Glomerular visceral epithelial cell (primary cell): ENCODE data around the gene NEBL.

Experiments used
- DNase-seq: peaks from one replicate; pipeline ENCODE4 v3.0.0-alpha.2; 2016; ENCODE audit errors: extremely low spot score

The NEBL gene

DNA sequence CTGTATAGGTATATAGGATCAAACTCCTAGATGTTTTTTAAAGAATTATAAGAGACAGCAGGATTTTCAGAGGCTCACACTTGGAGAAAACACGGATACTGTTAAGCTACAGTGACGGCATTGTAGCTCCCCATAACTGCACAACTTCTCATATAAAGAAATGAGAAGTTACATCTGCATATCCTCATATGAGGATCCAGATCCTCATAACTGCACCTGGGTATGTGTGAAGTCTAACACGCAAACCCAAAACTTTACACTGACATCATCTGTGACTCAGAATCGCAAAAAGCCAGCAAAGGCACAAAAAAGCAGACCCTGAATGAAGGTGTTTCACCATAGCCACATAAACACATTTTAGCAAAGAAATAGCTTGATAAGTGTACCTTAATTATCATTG, 34.1 kb downstream of the NEBL start:
- DNase-seq: no peak

DNA sequence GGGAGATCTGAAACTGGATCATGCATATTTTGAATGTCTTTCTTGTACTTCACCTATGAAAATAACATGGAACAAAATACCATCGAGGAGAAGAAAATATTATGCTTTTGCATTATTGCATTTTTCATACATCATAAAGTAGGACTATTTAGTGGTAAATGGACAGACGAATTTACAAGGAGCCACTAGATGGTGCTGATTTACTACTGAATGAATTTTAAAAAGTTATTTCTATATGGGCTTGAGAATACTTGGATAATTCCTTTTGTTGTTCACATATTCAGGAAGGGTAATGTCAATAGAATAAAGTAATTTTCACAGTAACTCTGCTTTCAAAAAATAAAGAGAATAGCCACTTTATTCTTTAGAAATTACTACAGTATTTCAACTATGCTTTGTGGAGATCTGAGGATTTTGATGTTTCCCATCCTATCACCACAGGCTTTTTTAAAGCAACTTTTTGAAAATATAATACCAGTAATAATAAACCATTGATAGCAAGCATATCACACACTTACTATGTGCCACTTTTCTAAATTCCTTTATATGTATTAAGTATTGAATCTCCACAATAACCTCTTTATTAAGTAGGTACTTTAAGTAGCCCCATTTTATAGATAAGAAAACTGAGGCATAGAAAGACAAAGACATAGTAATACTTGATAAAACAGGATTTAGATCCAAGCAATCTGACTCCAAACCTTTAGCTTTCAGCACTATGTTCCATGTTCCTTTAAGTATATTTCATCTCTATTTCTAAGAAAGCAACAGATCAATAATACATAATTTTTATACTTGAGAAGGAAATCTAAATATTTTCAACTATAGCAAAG, 38.6 kb downstream of the NEBL start:
- peak; percentile 9 for DNase-seq

DNA sequence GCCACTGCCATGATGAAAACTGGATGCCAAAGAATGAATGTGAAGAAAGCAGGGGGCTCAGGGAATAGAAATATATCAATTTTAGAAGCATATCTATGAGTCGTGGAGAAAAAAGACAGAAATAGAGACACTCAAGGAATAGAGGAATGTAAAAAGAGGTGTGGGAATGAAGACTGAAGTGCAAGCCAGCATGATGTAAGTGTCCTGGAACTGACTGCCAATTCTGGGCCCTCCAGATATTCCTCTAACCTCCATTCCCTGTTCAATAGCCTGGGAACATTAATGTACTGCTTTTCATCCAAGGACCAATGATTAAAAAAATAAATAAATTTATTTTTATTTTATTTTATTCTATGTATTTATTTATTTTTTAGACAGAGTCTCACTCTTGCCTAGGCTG, 40.6 kb downstream of the NEBL start:
- no peak for DNase-seq

DNA sequence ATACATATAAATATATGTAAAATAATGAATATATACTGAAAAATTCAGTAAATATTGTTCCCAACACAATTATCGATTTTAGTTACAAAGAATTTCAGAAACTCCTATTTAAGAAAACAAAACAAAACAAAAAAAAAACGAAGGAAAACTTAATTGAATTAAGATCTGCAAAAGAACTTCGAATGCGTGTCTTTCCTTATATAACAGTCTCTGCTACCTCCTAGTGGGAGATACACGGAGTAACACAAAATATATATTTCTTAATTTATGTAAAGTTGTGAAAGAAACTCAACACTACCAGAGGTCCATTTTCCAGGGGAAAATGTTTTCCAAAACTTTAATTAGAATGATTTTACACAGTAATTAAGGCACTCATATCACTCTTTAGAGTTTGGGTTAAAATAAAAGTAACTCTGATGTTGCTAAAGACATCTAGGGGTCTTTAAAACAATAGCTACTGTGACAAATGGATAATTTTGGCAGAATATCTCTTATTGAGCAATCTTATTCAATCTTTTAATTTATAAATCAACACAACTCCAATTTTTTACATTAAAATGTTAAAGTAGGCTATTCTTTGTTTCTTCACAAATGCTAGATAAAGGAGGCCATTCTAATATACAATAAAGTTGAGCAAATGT, 41.6 kb downstream of the NEBL start:
- DNase-seq: no peak

DNA sequence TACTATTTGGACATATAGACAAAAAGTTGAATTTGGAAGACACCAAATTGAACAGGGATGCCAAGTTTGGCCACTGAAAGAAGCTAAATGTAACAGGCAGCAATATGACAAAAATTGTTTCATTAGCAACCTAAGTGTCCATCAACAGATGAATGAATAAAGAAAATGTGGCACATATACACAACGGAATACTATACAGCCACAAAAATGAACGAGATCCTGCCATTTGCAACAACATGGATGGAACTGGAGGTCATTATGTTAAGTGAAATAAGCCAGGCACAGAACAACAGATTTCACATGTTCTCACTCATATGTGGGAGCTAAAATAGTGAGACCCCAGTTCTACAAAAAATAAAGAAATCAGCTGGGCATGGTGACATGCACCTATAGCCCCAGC, 43.8 kb downstream of the NEBL start:
- no peak for DNase-seq

DNA sequence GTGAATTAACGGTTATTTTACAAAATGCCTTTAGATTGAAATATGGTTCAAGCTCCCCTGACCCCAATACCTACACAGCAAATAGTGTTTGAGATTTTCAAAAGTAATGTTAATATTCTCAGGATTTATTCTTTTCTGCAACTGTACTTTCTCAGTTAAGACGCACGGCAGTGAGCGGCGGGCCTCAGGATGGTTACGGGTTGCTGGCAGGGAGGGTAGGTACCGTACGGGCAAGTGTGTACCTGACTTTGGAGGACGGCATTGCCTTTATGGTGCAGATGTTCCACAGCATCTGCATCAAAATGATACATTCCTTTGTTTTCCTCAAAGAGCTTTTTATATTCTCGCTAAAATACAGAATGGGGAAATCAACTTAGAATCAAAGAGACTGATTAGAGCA, 44.8 kb downstream of the NEBL start:
- DNase-seq: no peak

DNA sequence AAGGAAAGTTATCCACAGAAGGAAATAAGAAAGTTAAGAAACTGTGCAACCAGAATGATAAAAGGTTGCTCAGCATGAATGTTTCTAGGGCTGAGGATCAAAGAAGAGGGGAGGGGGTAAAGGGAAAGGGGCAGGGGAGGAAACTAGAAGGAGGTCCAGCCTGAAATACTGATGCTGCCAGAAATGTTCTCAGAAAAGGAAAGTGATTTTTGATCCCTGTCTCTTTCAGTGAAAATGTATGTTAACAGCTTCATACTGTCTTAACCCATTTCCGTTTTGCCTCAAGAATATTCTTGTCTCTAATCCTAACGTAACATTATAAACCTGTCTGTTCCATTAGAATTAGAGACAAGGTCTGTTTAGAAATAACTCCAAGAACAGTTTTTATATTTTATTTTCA, 49.6 kb downstream of the NEBL start:
- no peak for DNase-seq

DNA sequence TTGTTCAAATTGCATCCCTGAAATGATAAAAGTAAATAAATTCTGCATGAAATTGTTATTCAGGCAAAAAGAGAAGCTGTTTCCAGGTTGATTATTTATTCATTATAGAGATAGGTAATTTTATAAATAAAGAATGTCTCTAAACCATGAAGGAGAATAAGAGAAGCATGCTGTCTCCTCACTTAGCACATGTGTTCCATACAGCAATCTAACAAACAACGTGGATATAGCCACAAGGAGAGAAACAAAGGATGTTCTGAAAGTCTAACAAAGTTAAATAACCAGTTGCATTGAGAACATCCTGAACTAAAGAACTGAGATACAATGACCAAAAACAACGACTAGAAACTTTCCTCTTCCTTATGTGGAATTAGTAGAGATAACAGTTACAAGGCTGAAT, 50.8 kb downstream of the NEBL start:
- no peak for DNase-seq

DNA sequence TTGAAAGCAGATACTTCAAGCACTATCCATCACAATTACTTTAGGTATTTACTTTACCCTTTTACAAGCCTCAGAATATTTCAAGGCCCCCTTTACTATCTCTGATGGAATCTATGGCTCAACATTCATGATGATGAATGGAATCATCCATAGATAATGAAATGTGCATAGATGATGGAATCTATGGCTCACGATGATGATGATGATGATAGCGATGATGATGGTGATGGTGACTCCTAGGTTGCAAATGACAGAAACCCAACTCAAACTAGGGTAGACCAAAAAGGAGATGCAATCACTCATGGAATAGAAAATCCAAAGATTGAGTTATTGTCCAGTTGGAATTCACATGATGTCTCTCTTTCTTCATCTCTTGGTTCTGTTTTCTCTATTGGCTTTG, 55.7 kb downstream of the NEBL start:
- DNase-seq: no peak

DNA sequence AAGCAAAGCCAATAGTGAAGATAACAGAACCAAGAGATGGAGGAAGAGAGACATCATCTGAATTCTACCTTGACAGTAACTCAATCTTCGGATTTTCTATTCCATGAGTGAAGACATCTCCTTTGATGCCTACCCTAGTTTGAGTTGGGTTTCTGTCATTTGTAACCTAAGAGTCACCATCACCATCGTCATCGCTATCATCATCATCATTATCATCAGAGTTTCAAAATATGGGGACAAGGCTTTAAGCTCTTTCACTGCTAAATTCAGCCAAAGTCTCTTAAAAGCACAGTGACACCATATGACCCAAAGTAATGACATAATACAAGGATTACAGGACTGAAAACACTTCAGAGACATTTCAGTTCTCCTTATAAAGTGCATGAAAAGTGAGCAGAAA, 57.2 kb downstream of the NEBL start:
- DNase-seq: no peak

DNA sequence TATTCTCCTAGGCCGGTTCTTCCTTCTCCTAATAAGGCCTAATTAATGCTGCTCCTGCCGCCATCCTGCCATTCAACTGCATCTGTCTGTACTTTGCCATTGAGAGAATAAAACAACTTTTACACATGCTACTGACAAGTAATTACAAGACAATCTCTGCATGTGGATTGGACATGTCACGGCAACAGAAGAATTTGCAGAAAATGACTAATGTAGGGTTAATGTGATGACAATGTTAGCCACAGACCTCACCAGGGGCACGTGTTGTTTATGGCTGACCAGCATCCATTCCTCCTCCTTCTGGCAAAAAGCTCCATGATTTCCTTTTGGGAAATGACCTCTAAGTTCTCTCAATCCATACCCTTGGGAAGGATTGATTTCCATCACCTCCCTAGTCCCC, 58.0 kb downstream of the NEBL start:
- DNase-seq: no peak

DNA sequence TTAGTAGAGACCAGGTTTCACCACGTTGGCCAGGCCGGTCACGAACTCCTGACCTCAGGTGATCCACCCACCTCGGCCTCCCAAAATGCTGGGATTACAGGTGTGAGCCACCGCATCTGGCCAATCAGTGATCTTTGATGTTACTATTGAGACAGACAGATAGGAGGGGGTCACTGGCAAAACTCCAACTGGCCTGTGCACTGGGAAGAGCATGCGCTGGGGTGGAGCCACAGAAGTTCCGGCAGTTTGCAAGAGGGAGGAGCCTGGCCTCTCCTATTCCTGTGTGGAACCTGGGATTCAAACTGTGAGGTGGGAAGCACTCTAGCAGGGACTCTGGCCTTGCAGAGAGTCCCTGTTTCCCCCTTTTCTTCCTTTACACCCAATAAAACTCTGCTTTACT, 60.7 kb downstream of the NEBL start:
- no peak for DNase-seq

DNA sequence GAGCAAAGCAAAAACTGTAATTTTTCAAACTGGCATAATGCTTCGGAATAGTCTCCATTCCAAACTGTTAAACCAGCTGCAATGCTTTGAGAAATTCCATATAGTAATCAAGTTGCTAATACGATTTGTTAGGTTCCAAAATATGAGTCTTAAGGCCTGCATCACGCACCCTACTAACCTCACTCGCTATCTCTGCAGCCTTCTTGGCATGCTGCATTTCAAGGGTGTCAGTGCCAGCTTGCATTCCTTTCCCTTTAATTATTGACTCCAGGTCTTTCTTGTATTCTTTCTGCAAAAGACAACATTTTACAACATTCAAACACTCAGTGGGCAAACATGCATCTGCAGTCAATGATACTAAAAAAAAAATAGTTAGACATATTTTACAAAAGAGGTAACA, 61.8 kb downstream of the NEBL start:
- no peak for DNase-seq

DNA sequence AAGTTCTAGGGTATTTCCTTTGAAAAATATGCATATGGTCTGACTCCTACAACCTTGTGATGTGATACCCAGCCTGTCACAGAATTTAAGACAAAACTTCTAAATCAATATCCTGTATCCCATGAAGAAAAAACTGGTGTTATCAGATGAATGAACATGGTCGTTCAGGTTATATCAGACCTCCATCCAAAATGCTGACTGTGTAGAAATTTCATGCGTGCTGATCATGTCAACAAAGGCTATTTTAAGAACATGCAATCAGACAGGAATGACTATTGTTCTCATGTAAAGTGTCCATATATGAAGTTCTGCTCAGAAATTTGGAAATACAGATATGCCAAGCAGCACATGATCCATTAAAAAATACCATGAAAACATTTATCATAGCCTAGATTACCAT, 62.3 kb downstream of the NEBL start:
- no peak for DNase-seq

DNA sequence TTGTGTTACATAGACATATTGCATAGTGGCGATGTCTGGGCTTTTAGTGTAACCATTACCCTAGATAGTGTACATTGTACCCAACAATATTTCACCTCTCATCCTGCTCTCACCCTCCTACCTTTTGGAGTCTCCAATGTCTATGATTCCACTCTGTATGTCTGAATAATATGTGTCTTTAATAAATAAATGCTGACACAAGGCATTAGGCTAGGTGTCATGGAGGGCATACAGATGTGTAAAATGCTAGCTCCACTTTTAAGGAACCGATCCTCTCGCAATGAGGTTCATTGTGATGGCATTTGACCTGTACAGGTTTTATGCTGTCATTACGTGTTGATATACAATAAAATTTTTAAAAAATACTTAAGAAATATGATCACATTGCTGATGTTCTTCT, 74.3 kb downstream of the NEBL start:
- DNase-seq: no peak

DNA sequence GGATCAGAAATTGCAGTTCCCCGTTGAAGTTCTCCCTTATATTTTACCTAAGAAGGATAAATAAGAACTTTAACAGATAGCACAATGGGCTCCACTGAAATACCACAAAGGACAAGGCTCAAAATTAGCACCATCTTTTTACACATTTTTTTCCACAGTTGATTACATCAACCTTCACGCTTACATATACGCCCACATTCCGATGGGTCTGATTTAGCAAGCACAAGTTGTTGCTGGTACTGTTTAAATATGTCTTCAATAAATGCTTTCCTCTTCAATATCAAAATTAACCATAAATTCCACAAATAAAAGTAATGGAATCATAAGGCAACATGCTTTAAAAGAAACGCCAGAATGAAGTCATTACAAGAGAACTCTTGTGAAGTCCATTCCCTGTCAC, 79.5 kb downstream of the NEBL start:
- no peak for DNase-seq

DNA sequence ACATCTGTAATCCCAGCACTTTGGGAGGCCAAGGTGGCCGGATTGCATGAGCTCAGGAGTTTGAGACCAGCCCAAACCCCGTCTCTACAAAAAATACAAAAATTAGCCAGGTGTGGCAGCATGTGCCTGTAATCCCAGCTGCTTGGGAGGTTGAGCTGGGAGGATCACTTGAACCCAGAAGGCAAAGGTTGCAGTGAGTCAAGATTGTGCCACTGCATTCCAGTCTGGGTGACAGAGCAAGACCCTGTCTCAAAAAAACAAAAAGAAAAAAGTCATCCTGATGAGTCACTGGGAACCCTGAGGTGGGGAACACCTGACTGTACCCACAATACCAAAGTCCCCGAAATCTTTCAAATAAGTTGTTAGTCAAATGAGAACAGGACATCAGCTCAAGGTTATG, 80.0 kb downstream of the NEBL start:
- DNase-seq: no peak

DNA sequence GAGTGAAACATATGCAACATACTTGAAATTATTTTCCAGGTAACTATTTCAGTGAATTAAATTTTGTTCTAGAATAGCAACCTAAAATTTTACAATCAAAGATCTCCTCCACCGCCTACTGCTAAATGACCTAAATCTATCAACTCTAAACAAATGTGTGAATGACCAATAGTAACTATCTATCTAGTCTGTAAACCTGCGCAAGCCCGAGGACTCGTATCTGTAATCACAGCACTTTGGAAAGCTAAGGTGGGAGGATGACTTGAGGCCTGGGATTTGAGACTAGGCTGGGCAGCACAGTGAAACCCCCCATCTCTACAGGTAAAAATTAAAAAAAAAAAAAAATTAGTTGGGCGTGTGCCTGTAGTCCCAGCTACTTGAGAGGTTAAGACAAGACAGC, 83.0 kb downstream of the NEBL start:
- DNase-seq: no peak

DNA sequence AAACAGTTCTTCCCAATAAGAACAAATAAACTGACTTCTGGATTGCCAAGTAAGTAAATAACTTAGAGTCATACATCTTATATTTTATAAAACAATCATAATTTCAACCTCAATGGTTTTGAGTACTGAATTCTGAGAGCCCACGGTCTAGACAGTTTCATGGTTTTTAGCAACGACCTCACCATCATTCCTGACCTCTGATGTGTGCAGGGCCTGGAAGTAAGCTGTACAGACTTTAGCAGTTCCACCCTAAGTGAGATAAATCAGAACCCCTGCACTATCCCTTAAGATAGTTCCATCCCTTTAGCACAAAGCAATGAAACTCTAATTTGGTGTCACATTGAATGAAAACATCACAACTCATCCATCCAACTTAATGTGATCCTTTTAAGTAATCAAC, 86.0 kb downstream of the NEBL start:
- DNase-seq: no peak

DNA sequence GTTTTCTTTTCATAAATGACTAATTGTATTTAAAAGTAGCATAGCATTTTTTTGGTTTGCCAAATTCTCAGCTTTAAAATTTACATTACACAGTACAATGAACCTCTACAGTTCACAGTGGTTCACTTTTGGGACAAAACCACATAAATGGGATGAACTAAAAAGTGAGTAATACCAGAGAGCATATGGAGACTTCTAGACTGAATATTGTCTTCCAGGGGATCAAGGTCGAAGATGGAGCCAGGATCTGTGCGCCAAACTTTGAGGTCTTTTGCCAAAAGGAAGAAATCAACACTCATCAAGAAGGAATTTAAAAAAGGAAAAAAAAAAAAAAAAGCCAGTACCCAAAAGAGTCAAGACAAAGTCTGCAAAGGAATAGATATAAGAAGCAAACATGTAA, 87.5 kb downstream of the NEBL start:
- DNase-seq: no peak

DNA sequence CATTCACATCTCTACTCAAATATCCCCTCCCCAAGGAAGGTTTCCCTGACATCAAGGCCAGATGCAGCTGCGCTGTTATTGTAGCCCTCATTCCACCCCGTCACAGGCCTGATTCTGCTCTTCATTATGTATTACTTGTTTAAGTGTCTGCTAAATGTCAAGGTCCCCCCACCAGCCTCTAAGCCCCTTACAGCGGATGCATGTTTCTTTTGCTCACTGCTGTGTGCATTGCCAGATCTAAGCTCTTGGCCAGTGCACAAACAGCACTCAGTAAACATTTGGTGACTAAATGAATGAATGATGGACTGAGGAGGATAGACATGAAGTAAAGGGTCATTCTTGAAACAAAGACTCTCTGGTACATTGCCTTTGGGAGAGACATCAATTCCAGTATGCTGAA, 90.6 kb downstream of the NEBL start:
- no peak for DNase-seq

DNA sequence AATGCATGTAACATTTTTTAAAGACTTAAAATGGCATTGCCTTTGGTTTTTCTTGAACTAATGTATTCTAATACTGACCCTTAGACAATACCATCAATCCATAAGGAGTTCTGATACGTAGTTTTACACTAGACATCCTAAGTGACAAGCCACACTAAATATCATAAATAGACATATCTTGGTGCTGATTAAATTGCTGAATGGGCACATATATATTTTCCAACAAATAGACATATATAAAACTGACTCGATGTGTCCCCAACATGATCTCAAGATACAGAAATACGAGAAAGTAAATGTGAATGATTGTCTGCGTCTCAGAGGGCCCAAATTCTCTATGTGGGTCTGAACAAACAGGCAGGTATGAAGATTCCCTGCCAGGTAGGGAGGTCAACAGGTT, 99.8 kb downstream of the NEBL start:
- DNase-seq: no peak

DNA sequence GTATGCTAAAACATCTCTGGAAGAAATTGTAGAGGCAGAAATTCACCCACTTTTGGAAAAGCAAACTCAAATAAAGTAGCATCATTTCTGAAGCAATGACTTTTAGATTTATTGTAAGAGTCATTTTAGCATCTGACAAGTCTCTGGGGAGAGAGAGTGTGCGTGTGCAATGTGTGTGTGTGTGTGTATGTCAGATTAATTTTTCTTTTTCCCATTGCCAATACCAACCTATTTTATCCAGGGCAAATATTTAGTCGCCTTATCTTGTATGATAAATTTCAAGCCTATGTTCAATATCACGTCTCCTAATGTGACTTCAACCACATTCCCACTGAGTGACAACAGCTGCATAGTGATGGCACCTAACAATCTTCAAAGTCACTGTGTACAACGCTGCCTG, 101.7 kb downstream of the NEBL start:
- no peak for DNase-seq

DNA sequence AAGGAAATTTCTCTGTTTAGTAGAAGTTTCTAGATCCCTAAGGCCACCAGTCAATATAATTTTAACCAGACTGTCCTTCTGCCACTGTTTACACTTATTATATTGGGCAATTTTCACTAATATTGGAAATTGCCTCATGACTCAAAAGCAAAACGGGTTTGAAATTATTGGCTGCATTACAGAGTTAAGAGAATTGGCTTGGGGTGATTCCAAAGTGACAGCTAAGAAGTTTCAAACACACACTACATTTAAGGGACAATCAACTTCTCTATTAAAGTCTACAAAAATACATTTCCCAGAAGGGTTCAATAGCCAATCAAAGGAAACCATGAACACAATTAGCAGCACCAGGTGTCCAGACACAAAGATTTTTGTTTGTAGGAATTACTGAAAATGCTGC, 111.9 kb downstream of the NEBL start:
- no peak for DNase-seq
